ENCODE results near the gene EZR. TPM values are rescaled to one million over a fixed set of nuclear protein-coding genes. Genes with fewer than 3 reads are reported as not detected.

The EZR gene
- total and polyA plus RNA-seq, 10 of the 15 experiments (the other 5 are each of a cell fraction or from before 2014, with no cell fraction given), result 79.1 to 282 (median 161) TPM

GRCh38 chr6:158808941-158809678, 10.1 kb downstream of the EZR start (continued):
- TF ChIP-seq CEBPZ (IDR thresholded peaks at IDR 0.05; ENCODE audit: low read depth, low read length) (no peak), NFXL1 (IDR thresholded peaks at IDR 0.05; ENCODE audit: borderline replicate concordance) (no peak), ATF7 (IDR thresholded peaks at IDR 0.05; ENCODE audit: low read depth) (peak; percentile 68; the same call in 1 of the 2 replicates), JUNB (IDR thresholded peaks at IDR 0.05) (peak; percentile 17), TBL1XR1 (IDR thresholded peaks at IDR 0.05; ENCODE audit: low read depth, low read length) (peak; percentile 65), MYC (IDR thresholded peaks at IDR 0.05; ENCODE audit: insufficient read depth, insufficient read length, insufficient replicate concordance, low read length, severe bottlenecking) (no peak), FOXK2 (IDR thresholded peaks at IDR 0.05) (peak; percentile 77), NBN (IDR thresholded peaks at IDR 0.05) (peak; percentile 58; the same call in 1 of the 2 replicates), RUNX3 (IDR thresholded peaks at IDR 0.05; ENCODE audit: low read length) (peak; percentile 97), CREM (IDR thresholded peaks at IDR 0.05; ENCODE audit: low read depth) (peak; percentile 53; the same call in 1 of the 2 replicates), ZNF207 (IDR thresholded peaks at IDR 0.05; ENCODE audit: borderline replicate concordance) (no peak), RAD51 (IDR thresholded peaks at IDR 0.05) (peak; percentile 58), CREB1 (IDR thresholded peaks at IDR 0.05; ENCODE audit: low read depth) (peak; percentile 60; the same call in 1 of the 2 replicates), MLLT1 (IDR thresholded peaks at IDR 0.05) (peak; percentile 74; the same call in 1 of the 2 replicates), SP1 (IDR thresholded peaks at IDR 0.05; ENCODE audit: low read depth, low read length) (peak; percentile 27), REST (IDR thresholded peaks at IDR 0.05; ENCODE audit: low read depth, low read length) (no peak), NR2F1 (conservative IDR thresholded peaks at IDR 0.05) (peak; percentile 48), CBFB (IDR thresholded peaks at IDR 0.05; ENCODE audit: low read depth) (peak; percentile 92), NFIC (IDR thresholded peaks at IDR 0.05; ENCODE audit: low read depth, low read length) (peak; percentile 70), MTA3 (IDR thresholded peaks at IDR 0.05; ENCODE audit: borderline replicate concordance, low read length) (peak; percentile 70; the same call in 1 of the 2 replicates), SKIL (IDR thresholded peaks at IDR 0.05; ENCODE audit: low read depth, poor library complexity, severe bottlenecking) (peak; percentile 63)
